GM12875 (cell line): ENCODE data around the gene RCAN2.

ENCODE experiments used
- H3K4me3 ChIP-seq: one replicate; pipeline ENCODE4 v1.5.1; 2011; ENCODE audit warnings: low read depth, low read length, control low read depth
- TF ChIP-seq, protein P1 (sequence below): IDR thresholded peaks from 2 replicates; pipeline ENCODE4 v1.5.1; 2011; ENCODE audit warnings: low read depth, mild to moderate bottlenecking, control low read depth, inconsistent platforms, low read length, moderate library complexity, borderline replicate concordance; ENCODE audit not compliant: insufficient read depth

The RCAN2 gene

GRCh38 chr6:46440641-46441040 lies 50.6 kb downstream of the RCAN2 start:
- no peak overlapping the region for H3K4me3 ChIP-seq
- TF ChIP-seq, protein P1, sequence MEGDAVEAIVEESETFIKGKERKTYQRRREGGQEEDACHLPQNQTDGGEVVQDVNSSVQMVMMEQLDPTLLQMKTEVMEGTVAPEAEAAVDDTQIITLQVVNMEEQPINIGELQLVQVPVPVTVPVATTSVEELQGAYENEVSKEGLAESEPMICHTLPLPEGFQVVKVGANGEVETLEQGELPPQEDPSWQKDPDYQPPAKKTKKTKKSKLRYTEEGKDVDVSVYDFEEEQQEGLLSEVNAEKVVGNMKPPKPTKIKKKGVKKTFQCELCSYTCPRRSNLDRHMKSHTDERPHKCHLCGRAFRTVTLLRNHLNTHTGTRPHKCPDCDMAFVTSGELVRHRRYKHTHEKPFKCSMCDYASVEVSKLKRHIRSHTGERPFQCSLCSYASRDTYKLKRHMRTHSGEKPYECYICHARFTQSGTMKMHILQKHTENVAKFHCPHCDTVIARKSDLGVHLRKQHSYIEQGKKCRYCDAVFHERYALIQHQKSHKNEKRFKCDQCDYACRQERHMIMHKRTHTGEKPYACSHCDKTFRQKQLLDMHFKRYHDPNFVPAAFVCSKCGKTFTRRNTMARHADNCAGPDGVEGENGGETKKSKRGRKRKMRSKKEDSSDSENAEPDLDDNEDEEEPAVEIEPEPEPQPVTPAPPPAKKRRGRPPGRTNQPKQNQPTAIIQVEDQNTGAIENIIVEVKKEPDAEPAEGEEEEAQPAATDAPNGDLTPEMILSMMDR: no peak

DNA sequence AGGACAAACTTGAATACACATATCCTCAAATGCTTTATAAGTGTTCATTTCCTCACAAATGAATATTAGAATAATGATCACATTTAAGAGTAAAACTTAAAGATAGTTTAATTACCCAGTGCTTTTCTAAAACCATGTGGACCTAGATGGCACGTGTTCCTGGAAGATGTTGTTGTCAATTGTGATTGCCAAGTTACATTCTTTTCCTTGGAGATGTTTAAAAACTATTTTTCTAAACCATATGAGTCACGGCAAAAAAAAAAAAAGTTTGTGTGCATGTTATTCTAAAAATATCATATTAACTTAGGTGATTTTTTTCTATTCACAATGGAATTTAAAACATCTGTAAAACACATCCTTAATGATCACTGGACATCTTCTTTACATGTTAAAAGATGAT lies 51.1 kb downstream of the RCAN2 start:
- no peak overlapping the region for H3K4me3 ChIP-seq
- TF ChIP-seq, protein P1: no peak

GRCh38 chr6:46438245-46438644 lies 53.0 kb downstream of the RCAN2 start:
- H3K4me3 ChIP-seq: no peak overlapping the region
- TF ChIP-seq, protein P1: no peak

- H3K4me3 ChIP-seq: no peak overlapping the region
- TF ChIP-seq, protein P1: no peak
These were observed 53.5 kb downstream of the RCAN2 start for GRCh38 chr6:46437671-46438221.

GRCh38 chr6:46422619-46423018 lies 68.6 kb downstream of the RCAN2 start:
- H3K4me3 ChIP-seq: no peak overlapping the region
- TF ChIP-seq, protein P1: no peak

DNA sequence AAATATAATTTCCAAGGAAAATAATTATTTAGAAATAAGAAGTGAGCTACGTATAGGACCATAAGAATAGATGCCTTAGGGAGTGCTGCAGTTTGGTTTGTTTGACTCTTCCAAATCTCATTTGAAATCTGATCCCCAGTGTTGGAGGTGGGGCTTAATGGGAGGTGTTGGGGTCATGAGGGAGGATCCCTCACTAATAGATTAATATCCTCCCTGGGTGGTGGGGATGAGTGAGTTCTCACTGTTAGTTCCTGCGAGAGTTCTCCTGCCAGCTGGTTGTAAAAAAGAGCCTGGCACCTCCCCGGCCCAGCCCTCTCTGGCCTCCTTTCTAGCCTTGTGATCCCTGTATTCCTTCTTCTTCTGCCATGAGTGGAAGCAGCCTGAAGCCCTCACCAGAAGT lies 69.3 kb downstream of the RCAN2 start:
- TF ChIP-seq, protein P1: no peak
- H3K4me3 ChIP-seq: no peak overlapping the region

DNA sequence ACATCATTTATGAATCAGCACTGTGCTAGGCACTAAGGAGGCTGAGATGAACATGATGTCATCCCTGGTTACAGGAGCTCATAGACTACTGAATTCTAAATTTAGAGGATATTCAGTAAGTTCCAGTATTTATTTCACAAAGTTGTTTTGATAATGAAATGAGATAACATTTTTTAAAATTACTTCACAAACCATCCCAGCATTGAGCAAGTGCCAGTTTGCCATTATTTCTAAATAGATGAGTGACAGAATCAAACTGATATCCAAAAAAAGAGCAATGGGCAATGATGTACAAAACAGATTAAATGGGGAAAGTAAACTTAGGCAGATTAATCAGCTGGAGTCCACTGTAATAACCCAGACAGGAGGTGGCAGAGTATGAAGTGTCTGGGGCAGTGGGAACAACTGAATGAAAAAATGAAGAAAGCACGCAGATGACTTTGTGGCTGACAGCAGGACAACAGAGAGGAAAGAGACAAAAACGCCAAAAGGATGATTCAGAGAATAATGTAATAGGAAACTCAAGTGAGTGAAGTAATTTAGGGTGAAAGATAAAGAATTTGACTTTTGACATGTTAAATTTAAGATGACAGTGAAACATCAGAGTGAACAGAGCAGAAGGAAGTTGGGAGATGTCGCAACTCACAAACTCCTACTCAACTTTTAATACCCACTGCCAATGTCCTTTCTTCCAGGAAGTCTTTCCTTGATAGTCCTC lies 70.2 kb downstream of the RCAN2 start:
- H3K4me3 ChIP-seq: no peak overlapping the region
- TF ChIP-seq, protein P1: no peak
